ENCODE measurements around the gene CARD11.

The CARD11 gene

DNA sequence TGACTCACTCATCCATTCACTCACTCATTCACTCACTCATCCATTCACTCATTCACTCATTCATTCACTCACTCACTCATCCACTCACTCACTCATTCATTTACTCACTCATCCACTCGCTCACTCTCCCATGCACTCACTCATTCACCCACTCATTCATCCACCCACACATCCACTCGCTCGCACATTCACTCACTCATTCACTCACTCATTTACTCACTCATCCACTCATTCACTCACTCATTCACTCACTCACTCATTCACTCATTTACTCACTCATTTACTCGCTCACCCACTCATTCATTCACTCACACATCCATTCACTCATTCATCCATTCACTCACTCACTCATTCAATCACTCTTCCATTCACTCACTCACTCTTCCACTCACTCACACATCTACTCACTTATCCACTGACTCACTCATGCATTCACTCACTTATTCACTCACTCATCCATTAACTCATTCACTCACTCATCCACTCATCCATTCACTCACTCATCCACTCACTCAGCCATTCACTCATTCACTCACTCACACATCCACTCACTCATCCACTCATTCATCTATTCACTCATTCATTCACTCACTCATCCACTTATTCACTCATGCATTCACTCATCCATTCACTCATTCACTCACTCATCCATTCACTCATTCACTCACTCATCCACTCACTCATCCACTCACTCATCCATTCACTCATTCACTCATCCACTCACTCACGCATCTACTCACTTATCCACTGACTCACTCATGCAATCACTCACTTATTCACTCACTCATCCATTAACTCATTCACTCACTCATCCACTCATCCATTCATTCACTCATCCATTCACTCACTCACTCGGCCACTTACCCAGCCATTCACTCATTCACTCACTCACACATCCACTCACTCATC lies 74.0 kb downstream of the CARD11 start:
- TF ChIP-seq, protein P1, sequence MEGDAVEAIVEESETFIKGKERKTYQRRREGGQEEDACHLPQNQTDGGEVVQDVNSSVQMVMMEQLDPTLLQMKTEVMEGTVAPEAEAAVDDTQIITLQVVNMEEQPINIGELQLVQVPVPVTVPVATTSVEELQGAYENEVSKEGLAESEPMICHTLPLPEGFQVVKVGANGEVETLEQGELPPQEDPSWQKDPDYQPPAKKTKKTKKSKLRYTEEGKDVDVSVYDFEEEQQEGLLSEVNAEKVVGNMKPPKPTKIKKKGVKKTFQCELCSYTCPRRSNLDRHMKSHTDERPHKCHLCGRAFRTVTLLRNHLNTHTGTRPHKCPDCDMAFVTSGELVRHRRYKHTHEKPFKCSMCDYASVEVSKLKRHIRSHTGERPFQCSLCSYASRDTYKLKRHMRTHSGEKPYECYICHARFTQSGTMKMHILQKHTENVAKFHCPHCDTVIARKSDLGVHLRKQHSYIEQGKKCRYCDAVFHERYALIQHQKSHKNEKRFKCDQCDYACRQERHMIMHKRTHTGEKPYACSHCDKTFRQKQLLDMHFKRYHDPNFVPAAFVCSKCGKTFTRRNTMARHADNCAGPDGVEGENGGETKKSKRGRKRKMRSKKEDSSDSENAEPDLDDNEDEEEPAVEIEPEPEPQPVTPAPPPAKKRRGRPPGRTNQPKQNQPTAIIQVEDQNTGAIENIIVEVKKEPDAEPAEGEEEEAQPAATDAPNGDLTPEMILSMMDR (IDR thresholded peaks at IDR 0.05; ENCODE audit: low read depth, low read length, missing control alignments) = no peak
- Histone ChIP-seq H3K27me3 (replicated peaks) (no peaks in the 10 kb centered on the region), H3K4me3 (ENCODE audit: low read depth, low read length) (no peak overlapping the region), H3K36me3 (replicated peaks) (no peaks in the 10 kb centered on the region), H3K27ac (no peak overlapping the region)
- in situ Hi-C loops (cut with HindIII; ENCODE audit: low pct_ligation_motif_present, low sequenced_read_pairs) = no loop called here
- no peak for DNase-seq

DNA sequence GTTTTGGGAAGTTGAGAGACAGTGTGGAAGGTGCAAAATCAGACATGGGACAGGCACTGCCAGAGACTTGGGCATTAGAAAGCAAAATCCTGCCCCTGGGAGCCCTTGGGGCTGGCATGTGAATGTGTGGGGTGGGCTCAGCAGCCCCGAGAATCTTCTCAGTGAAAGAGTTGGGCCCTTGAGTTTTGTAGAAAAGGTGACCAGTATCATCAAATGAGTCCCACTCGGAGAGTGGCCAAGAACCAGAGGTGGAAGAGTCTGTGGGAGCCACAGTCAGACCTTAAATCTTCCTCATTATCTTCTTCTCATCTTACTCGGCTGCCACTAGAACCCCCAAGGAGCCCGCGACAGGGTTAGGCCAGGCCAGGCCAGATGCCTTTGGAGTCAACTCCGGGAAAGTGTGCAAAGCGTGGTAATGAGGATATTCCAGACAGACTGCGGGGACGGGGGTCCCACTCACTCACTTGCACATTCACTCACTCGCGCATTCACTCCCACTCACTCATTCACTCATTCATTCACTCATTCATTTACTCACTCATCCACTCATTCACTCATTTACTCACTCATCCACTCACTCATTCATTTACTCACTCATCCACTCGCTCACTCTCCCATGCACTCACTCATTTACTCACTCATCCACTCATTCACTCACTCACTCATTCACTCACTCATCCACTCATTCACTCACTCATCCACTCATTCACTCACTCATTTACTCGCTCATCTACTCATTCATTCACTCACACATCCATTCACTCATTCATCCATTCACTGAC lies 74.9 kb downstream of the CARD11 start:
- no peak overlapping the region for H3K27ac ChIP-seq
- no peaks in the 10 kb centered on the region for H3K36me3 ChIP-seq (replicated peaks)
- TF ChIP-seq, protein P1 (IDR thresholded peaks at IDR 0.05; ENCODE audit: low read depth, low read length, missing control alignments) = no peak
- no peak for DNase-seq
- H3K27me3 ChIP-seq (replicated peaks) = no peaks in the 10 kb centered on the region
- H3K4me3 ChIP-seq (ENCODE audit: low read depth, low read length) = no peak overlapping the region
- in situ Hi-C loops (cut with HindIII; ENCODE audit: low pct_ligation_motif_present, low sequenced_read_pairs) = no loop called here

DNA sequence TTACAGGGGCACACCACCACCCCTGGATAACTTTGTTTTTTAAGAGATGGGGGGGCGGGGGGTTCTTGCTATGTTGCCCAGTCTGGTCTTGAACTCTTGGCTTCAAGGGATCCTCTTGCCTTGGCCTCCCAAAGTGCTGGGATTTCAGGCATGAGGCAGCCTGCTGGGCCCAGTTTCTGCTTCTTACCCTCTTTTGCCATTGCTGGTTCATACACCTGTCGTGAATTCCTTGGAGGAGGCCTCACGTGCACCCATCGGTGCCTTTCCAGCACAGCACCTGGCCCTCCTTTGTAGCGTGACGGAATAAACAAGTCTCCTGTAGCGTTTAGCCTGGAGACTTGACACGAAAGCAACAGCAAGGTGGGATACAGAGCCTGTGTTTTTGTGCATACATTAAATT lies 75.5 kb downstream of the CARD11 start:
- no peak overlapping the region for H3K4me3 ChIP-seq (ENCODE audit: low read depth, low read length)
- no peaks in the 10 kb centered on the region for H3K27me3 ChIP-seq (replicated peaks)
- H3K27ac ChIP-seq = no peak overlapping the region
- DNase-seq = no peak
- no peaks in the 10 kb centered on the region for H3K36me3 ChIP-seq (replicated peaks)
- TF ChIP-seq, protein P1 (IDR thresholded peaks at IDR 0.05; ENCODE audit: low read depth, low read length, missing control alignments) = no peak
- in situ Hi-C loops (cut with HindIII; ENCODE audit: low pct_ligation_motif_present, low sequenced_read_pairs) = no loop called here

DNA sequence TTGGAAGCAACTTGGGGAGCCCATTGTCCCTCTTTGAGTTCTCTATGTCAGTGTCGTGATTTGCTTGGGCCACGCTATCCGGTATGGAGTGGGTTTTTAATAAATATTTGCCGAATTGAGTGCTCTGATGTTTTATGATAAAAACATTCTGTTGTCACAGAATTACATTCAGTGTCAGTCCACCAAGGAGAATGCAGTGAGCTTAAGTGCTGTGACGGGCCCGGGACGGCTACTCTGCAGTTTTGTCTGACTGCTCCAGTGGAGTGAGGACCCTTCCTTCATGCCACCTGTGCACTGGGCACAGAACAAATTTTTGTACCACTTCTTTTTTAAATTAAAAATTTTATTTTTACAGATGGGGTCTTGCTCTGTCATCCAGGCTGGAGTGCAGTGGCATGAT lies 76.0 kb downstream of the CARD11 start:
- Histone ChIP-seq H3K36me3 (replicated peaks) (no peaks in the 10 kb centered on the region), H3K4me3 (ENCODE audit: low read depth, low read length) (no peak overlapping the region), H3K27ac (no peak overlapping the region), H3K27me3 (replicated peaks) (no peaks in the 10 kb centered on the region)
- in situ Hi-C loops (cut with HindIII; ENCODE audit: low pct_ligation_motif_present, low sequenced_read_pairs) = no loop called here
- no peak for DNase-seq
- TF ChIP-seq, protein P1 (IDR thresholded peaks at IDR 0.05; ENCODE audit: low read depth, low read length, missing control alignments) = no peak

DNA sequence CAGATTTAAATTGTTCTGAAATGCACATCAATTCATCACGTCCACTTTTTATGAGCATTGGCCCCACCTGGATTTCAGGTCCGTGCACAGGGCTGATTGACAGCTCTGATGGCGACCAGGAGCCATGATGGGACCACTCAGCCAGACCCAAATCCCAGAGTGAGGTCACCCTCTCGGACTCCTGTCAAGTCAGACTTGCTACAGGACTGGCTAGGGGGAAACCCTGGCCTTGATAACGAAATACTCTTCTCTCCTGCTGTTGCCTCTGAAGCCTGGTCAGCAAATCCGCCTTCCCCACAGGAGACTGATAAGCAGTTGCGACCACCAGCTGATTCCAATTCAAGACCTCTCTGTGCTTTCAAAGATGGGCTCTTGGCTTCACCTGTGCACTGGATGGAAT lies 76.4 kb downstream of the CARD11 start:
- H3K27me3 ChIP-seq (replicated peaks) = no peaks in the 10 kb centered on the region
- H3K4me3 ChIP-seq (ENCODE audit: low read depth, low read length) = no peak overlapping the region
- DNase-seq = no peak
- H3K27ac ChIP-seq = no peak overlapping the region
- TF ChIP-seq, protein P1 (IDR thresholded peaks at IDR 0.05; ENCODE audit: low read depth, low read length, missing control alignments) = no peak
- no peaks in the 10 kb centered on the region for H3K36me3 ChIP-seq (replicated peaks)
- in situ Hi-C loops (cut with HindIII; ENCODE audit: low pct_ligation_motif_present, low sequenced_read_pairs) = no loop called here

All from brain microvascular endothelial cell (primary cell).